ENCODE data around the gene PEX14. TPM values are rescaled to one million over a fixed set of nuclear protein-coding genes. Genes with fewer than 3 reads are reported as not detected.

PEX14 gene
- total and polyA plus RNA-seq, 9 of the 15 experiments (the other 6 are each of a cell fraction or from before 2014, with no cell fraction given) = 2.6 to 45.7 (median 22.7) TPM

DNA sequence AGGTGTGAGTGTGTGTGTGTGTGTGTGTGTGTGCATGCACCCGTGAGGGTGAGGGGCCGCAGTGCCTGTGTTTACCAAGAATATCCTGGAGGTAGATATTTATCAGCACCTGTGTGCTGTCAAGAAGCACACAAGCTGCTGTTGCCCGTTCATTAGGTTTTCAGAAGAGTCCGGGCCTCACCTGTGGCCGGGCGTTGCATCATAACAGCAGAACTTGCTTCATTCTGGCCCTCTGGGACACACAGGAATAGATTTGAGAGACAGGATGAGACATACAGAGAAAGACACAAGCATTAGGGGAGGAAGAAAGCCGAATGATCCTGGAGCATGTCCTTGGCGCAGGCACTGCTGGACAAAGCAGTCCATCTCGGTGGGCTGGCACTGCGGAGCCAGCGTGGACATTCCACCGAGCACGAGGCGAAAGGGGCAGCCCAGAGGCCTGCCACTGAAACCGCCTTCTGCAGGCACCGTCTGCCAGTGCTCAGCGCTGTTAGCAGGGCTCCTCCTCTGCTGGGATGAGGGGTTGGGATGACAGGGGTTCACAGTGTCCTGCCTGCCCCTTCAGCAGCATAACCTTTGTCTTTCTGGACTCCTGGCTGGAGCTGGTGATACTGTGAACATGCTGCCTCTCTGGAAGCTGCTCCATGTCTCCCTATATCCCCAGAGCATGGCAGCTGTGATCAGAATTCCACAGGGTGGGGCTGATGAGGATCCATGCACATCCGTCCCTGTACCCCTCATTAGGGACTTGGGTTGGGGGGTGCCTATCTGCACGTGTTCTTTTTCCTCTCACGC is 81.1 kb downstream of the PEX14 start (continued):
- TF ChIP-seq, protein P1, sequence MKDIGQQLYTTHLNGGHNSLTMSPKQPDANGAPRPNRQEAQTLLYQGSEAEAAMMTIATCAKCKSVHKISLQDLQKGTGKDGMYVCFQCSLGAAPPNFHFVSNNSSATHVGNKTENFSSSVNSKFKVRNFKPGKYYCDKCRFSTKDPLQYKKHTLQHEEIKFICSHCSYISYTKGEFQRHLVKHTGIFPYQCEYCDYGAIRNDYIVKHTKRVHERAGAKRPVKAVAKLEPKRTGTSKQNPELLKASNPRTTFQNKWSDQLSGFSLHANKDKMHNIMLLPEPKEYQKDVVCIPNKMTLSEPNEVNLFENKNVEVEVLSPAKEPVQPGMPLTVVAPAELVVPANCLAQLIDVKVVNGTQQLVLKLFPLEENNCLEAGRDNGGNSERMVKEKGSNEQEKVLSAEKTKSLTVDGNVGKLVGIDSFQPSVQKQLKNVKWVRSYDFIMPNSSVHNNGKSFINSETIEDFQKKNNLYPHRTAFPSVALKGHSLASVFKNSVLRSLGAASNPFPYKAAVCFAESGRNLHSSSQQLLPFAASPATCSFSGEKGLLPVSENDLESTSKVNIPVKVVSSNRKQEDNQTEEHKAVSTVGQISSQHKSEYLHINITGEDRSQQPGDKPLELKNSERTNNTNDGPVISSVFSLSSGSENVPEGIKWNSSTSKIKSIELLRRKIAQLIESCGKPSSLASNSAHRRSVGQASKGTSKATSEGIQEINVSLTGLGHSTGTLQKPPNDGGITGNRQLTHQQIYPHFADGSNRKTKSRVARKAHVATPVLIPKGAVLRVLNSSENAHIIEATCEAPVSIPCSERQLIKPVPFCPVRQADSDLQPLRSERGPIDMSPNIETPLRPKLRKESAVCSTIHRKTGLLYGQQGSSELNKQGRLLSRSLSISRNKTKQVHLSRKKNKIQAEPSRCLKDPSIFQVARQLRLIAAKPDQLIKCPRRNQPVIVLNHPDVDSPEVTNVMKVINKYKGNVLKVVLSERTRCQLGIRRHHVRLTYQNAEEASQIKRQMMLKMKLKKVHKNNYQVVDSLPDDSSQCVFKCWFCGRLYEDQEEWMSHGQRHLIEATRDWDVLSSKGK (CRISPR knock-in tag; IDR thresholded peaks at IDR 0.05) = no peak
- TF ChIP-seq, protein P2, sequence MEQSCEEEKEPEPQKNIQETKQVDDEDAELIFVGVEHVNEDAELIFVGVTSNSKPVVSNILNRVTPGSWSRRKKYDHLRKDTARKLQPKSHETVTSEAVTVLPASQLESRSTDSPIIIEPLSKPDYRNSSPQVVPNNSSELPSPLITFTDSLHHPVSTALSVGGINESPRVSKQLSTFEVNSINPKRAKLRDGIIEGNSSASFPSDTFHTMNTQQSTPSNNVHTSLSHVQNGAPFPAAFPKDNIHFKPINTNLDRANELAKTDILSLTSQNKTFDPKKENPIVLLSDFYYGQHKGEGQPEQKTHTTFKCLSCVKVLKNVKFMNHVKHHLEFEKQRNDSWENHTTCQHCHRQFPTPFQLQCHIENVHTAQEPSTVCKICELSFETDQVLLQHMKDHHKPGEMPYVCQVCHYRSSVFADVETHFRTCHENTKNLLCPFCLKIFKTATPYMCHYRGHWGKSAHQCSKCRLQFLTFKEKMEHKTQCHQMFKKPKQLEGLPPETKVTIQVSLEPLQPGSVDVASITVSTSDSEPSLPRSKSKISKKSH (CRISPR knock-in tag; IDR thresholded peaks at IDR 0.05) = no peak
- TF ChIP-seq ZZZ3 (IDR thresholded peaks at IDR 0.05) (0 out of 2 replicates have a peak, but pooled peaks have one; percentile 15), ZNF12 (CRISPR knock-in tag; IDR thresholded peaks at IDR 0.05) (0 out of 2 replicates have a peak, but pooled peaks have one; percentile 66), YBX1 (IDR thresholded peaks at IDR 0.05) (no peak), CREBBP (IDR thresholded peaks at IDR 0.05; ENCODE audit: low read depth, low read length) (no peak), ZNF785 (CRISPR knock-in tag; IDR thresholded peaks at IDR 0.05) (no peak), FUS (optimal IDR thresholded peaks at IDR 0.05; ENCODE audit: low read depth, low read length) (no peak), ZNF175 (CRISPR knock-in tag; IDR thresholded peaks at IDR 0.05; ENCODE audit: low read depth) (no peak), POLR2G (IDR thresholded peaks at IDR 0.05; ENCODE audit: low read depth, low read length) (peak; percentile 51), YY1 (IDR thresholded peaks at IDR 0.05; ENCODE audit: borderline replicate concordance in 1 of 3, control insufficient read depth in 1 of 3, extremely low read depth in 1 of 3, insufficient read depth in 3 of 3, insufficient read length in 1 of 3, insufficient replicate concordance in 2 of 3, low read depth in 1 of 3, low read length in 2 of 3) (no peak)
- TF ChIP-seq, protein P3, sequence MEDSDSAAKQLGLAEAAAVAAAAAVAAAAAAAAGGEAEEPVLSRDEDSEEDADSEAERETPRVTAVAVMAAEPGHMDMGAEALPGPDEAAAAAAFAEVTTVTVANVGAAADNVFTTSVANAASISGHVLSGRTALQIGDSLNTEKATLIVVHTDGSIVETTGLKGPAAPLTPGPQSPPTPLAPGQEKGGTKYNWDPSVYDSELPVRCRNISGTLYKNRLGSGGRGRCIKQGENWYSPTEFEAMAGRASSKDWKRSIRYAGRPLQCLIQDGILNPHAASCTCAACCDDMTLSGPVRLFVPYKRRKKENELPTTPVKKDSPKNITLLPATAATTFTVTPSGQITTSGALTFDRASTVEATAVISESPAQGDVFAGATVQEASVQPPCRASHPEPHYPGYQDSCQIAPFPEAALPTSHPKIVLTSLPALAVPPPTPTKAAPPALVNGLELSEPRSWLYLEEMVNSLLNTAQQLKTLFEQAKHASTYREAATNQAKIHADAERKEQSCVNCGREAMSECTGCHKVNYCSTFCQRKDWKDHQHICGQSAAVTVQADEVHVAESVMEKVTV (CRISPR knock-in tag; IDR thresholded peaks at IDR 0.05) = no peak
- TF ChIP-seq, protein P4, sequence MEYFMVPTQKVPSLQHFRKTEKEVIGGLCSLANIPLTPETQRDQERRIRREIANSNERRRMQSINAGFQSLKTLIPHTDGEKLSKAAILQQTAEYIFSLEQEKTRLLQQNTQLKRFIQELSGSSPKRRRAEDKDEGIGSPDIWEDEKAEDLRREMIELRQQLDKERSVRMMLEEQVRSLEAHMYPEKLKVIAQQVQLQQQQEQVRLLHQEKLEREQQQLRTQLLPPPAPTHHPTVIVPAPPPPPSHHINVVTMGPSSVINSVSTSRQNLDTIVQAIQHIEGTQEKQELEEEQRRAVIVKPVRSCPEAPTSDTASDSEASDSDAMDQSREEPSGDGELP (CRISPR knock-in tag; IDR thresholded peaks at IDR 0.05; ENCODE audit: borderline replicate concordance) = no peak
- TF ChIP-seq, protein P5, sequence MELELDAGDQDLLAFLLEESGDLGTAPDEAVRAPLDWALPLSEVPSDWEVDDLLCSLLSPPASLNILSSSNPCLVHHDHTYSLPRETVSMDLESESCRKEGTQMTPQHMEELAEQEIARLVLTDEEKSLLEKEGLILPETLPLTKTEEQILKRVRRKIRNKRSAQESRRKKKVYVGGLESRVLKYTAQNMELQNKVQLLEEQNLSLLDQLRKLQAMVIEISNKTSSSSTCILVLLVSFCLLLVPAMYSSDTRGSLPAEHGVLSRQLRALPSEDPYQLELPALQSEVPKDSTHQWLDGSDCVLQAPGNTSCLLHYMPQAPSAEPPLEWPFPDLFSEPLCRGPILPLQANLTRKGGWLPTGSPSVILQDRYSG (tag; conservative IDR thresholded peaks at IDR 0.05; ENCODE audit: low read depth) = no peak
- TF ChIP-seq, protein P6, sequence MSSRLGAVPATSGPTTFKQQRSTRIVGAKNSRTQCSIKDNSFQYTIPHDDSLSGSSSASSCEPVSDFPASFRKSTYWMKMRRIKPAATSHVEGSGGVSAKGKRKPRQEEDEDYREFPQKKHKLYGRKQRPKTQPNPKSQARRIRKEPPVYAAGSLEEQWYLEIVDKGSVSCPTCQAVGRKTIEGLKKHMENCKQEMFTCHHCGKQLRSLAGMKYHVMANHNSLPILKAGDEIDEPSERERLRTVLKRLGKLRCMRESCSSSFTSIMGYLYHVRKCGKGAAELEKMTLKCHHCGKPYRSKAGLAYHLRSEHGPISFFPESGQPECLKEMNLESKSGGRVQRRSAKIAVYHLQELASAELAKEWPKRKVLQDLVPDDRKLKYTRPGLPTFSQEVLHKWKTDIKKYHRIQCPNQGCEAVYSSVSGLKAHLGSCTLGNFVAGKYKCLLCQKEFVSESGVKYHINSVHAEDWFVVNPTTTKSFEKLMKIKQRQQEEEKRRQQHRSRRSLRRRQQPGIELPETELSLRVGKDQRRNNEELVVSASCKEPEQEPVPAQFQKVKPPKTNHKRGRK (tag; IDR thresholded peaks at IDR 0.05) = no peak
